Measurements from ENCODE around the gene STK17B.

Gene STK17B

DNA sequence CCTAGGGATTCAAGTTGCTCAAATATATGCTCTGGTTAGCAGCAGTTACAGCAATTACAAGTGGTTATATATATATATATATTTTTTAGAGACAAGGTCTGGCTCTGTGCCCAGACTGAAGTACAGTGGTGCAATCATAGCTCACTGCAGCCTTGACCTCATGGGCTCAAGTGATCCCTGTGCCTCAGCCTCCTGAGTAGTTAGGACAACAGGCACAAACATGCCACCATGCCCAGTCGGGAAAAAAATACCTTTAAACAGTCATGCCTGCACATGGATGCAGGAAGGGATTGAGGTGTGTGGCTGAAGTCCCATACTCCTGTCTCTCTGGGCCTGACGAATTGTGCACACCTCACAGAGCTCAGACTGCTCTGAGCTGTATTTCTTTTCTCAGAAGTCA, 83.2 kb downstream of the STK17B start:
- no peak for DNase-seq (ENCODE audit: low spot score)
- in situ Hi-C loops (cut with MboI; ENCODE audit: low pct_unique_long_range_greater_than_20kb, low sequenced_read_pairs, unreplicated experiment), result no loop called here
- TF ChIP-seq CTCF (IDR thresholded peaks at IDR 0.05; ENCODE audit: extremely low read depth, insufficient read depth, missing control alignments), result no peak

GRCh38 chr2:196086517-196087368, 84.6 kb downstream of the STK17B start:
- no peak for DNase-seq (ENCODE audit: low spot score)
- no peak for TF ChIP-seq CTCF (IDR thresholded peaks at IDR 0.05; ENCODE audit: extremely low read depth, insufficient read depth, missing control alignments)
- in situ Hi-C loops (cut with MboI; ENCODE audit: low pct_unique_long_range_greater_than_20kb, low sequenced_read_pairs, unreplicated experiment), result no loop called here

- in situ Hi-C loops (cut with MboI; ENCODE audit: low pct_unique_long_range_greater_than_20kb, low sequenced_read_pairs, unreplicated experiment), result no loop called here
- no peak for TF ChIP-seq CTCF (IDR thresholded peaks at IDR 0.05; ENCODE audit: extremely low read depth, insufficient read depth, missing control alignments)
- DNase-seq (ENCODE audit: low spot score), result no peak
These were observed 87.8 kb downstream of the STK17B start for GRCh38 chr2:196083601-196084000.
